Caco-2 (cell line): ENCODE data around the gene AGPAT3. TPM values are rescaled to one million over a fixed set of nuclear protein-coding genes. Genes with fewer than 3 reads are reported as not detected.

ENCODE experiments used
- BruUV-seq: library from RNA; stranded (reverse); fragments of 400-500 nt; replicated peaks from 2 replicates; lab custom pipeline; 2021; lab: Mats Ljungman, UMichigan
- CTCF ChIA-PET: fragments of 300-600 bp; sonication (Branson Sonifier 250); formaldehyde crosslinking; loops from one replicate; lab custom pipeline; 2022; ENCODE audit warnings: antibody characterized with exemption; lab: Charles Lee
- POLR2A ChIA-PET: fragments of 300-600 bp; sonication (Branson Sonifier 250); formaldehyde crosslinking; loops from one replicate; lab custom pipeline; 2022; ENCODE audit warnings: antibody characterized with exemption; lab: Charles Lee
- DNase-seq, 2 experiments: peaks; one replicate each; pipeline versions ENCODE4 v3.0.0 to v3.0.0-alpha.2; 2020 to 2022
- H3K27me3 ChIP-seq: replicated peaks from 2 replicates; pipeline ENCODE4 v1.6.0; 2011; ENCODE audit warnings: low read length; ENCODE audit not compliant: control insufficient read depth, insufficient read depth
- H3K36me3 ChIP-seq: 2 replicates; pipeline ENCODE4 v1.5.1; 2011; ENCODE audit warnings: low read length; ENCODE audit not compliant: control insufficient read depth, insufficient read depth
- H3K4me1 ChIP-seq: fragments of 250-450 bp; sonication (Bioruptor Pico); 2 replicates; pipeline ENCODE4 v1.5.1; 2020; ENCODE audit warnings: mild to moderate bottlenecking
- H3K4me3 ChIP-seq: 2 replicates; pipeline ENCODE4 v1.5.1; 2011; ENCODE audit warnings: low read depth, mild to moderate bottlenecking, control low read depth, low read length
- H3K9me3 ChIP-seq: fragments of 250-450 bp; sonication (Bioruptor Pico); 2 replicates; pipeline ENCODE4 v1.5.1; 2020; ENCODE audit warnings: mild to moderate bottlenecking, moderate library complexity
- H3K27ac Mint-ChIP-seq: one replicate; pipeline ENCODE4 v1.8.0; 2022; ENCODE audit warnings: mixed read lengths; ENCODE audit not compliant: unreplicated experiment
- H3K27me3 Mint-ChIP-seq: one replicate; pipeline ENCODE4 v1.8.0; 2022; ENCODE audit warnings: mixed read lengths; ENCODE audit not compliant: insufficient read depth, unreplicated experiment
- H3K36me3 Mint-ChIP-seq: one replicate; pipeline ENCODE4 v1.8.0; 2022; ENCODE audit warnings: mild to moderate bottlenecking, mixed read lengths; ENCODE audit not compliant: insufficient read depth, unreplicated experiment
- H3K4me1 Mint-ChIP-seq: one replicate; pipeline ENCODE4 v1.8.0; 2022; ENCODE audit warnings: low read depth, mixed read lengths; ENCODE audit not compliant: unreplicated experiment
- H3K4me3 Mint-ChIP-seq: one replicate; pipeline ENCODE4 v1.8.0; 2022; ENCODE audit warnings: mild to moderate bottlenecking, moderate library complexity, mixed read lengths; ENCODE audit not compliant: unreplicated experiment
- H3K9me3 Mint-ChIP-seq: one replicate; pipeline ENCODE4 v1.8.0; 2022; ENCODE audit warnings: mixed read lengths; ENCODE audit not compliant: unreplicated experiment
- intact Hi-C: fragments of 100-400 bp; cut with micrococcal nuclease; formaldehyde crosslinking; loops from one replicate; pipeline ENCODE4 v1.10.0; 2022; ENCODE audit not compliant: unreplicated experiment
- total RNA-seq: library from RNA; stranded (reverse); gene quantifications from 2 replicates; pipeline ENCODE4 v1.2.3, GENCODE V29; 2022
- TF ChIP-seq, protein P1 (sequence below), 2 experiments: fragments of 200-600 bp in 1 of 2; IDR thresholded peaks; 1 replicate in 1 of 2; 2 replicates in 1 of 2; pipeline versions ENCODE4 v1.5.1 to v1.8.0; 2011 to 2022; ENCODE audit warnings: antibody characterized with exemption in 1 of 2, control low read depth in 1 of 2, inconsistent platforms in 1 of 2, low read depth in 1 of 2, low read length in 1 of 2, mild to moderate bottlenecking in 1 of 2, moderate library complexity in 1 of 2; ENCODE audit not compliant: insufficient read depth in 1 of 2, severe bottlenecking in 1 of 2, unreplicated experiment in 1 of 2

The AGPAT3 gene
- total RNA-seq, 1 experiment from 2014 or later, result 61.8 TPM

DNA sequence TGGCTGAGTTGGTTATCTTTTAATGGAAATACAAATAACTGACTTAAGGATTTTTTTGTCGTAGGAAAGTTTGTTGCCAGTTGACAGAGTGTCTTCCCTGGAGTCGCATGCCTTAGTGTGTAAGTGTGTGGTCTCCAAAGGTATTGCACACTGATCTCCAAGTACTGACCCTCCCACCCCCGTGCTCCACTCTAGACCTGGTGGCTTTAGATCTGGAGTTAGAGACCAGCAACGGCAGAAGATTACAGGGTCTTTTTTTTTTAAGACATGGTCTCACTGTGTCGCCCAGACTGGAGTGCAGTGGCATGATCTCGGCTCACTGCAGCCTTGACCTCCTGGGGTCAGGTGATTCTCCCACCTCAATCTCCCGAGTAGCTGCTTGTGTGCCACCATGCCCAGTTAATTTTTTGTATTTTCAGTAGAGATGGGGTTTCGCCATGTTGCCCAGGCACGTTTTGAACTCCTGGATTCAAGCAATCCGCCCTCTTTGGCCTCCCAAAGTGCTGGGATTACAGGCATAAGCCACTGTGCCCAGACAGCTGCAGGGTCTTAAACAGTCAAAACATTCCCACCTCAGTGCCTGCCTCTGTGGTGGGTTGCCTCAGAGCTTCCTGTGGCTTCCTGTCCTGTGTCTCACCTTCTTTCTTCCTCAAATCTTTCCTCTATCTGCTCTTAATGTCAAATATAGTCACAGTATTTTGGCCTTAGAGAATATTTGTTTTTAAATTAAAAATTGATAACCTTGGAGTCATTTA, 154.0 kb downstream of the AGPAT3 start:
- Histone ChIP-seq H3K36me3 (no peaks in the 10 kb centered on the region), H3K4me1 (peaks cover 4% of the 10 kb centered on the region; the same call in 1 of the 2 replicates), H3K9me3 (no peaks in the 10 kb centered on the region), H3K27me3 (no peaks in the 10 kb centered on the region), H3K4me3 (no peak overlapping the region)
- Mint-ChIP-seq H3K27me3 (no peaks in the 10 kb centered on the region), H3K4me1 (peaks cover 10% of the 10 kb centered on the region), H3K36me3 (peaks cover 6% of the 10 kb centered on the region), H3K4me3 (no peak overlapping the region), H3K27ac (no peak overlapping the region), H3K9me3 (no peaks in the 10 kb centered on the region)
- no peak for DNase-seq
- no TSS peak for BruUV-seq
- CTCF ChIA-PET, result no interaction called here
- POLR2A ChIA-PET, result no interaction called here
- TF ChIP-seq, protein P1, sequence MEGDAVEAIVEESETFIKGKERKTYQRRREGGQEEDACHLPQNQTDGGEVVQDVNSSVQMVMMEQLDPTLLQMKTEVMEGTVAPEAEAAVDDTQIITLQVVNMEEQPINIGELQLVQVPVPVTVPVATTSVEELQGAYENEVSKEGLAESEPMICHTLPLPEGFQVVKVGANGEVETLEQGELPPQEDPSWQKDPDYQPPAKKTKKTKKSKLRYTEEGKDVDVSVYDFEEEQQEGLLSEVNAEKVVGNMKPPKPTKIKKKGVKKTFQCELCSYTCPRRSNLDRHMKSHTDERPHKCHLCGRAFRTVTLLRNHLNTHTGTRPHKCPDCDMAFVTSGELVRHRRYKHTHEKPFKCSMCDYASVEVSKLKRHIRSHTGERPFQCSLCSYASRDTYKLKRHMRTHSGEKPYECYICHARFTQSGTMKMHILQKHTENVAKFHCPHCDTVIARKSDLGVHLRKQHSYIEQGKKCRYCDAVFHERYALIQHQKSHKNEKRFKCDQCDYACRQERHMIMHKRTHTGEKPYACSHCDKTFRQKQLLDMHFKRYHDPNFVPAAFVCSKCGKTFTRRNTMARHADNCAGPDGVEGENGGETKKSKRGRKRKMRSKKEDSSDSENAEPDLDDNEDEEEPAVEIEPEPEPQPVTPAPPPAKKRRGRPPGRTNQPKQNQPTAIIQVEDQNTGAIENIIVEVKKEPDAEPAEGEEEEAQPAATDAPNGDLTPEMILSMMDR (IDR thresholded peaks at IDR 0.05; ENCODE audit: insufficient read depth in 1 of 2, low read depth in 1 of 2, low read length in 1 of 2, severe bottlenecking in 1 of 2, unreplicated experiment in 1 of 2), result no peak
- intact Hi-C loops, result no loop called here

DNA sequence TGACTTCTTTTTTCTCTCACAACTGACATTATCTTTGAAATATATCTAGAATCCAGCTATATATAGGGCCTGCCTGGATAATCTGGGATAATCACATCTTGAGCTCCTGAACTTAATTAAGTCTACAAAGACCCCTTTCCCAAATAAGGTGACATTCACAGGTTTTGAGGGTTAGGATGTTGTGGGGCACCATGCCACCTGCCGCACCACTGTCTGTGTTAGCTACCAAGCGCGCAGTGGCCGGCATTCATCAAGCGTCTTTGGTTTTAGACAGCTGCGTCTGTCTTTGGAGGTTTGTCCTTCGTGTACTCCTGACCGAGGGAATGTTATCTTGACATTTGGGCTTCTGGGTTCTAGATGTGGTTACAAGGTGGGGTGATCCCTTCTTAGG, 154.5 kb downstream of the AGPAT3 start:
- H3K4me1 ChIP-seq, result peaks cover 4% of the 10 kb centered on the region; the same call in 1 of the 2 replicates
- Mint-ChIP-seq H3K4me1 (peaks cover 10% of the 10 kb centered on the region), H3K4me3 (no peak overlapping the region), H3K27me3 (no peaks in the 10 kb centered on the region), H3K9me3 (no peaks in the 10 kb centered on the region), H3K27ac (no peak overlapping the region), H3K36me3 (peaks cover 6% of the 10 kb centered on the region)
- TF ChIP-seq, protein P1 (IDR thresholded peaks at IDR 0.05; ENCODE audit: insufficient read depth in 1 of 2, low read depth in 1 of 2, low read length in 1 of 2, severe bottlenecking in 1 of 2, unreplicated experiment in 1 of 2), result no peak
- H3K4me3 ChIP-seq, result no peak overlapping the region
- POLR2A ChIA-PET, result no interaction called here
- no peak for DNase-seq
- BruUV-seq, result no TSS peak
- H3K9me3 ChIP-seq, result no peaks in the 10 kb centered on the region
- no peaks in the 10 kb centered on the region for H3K36me3 ChIP-seq
- CTCF ChIA-PET, result no interaction called here
- H3K27me3 ChIP-seq, result no peaks in the 10 kb centered on the region
- intact Hi-C loops, result no loop called here

DNA sequence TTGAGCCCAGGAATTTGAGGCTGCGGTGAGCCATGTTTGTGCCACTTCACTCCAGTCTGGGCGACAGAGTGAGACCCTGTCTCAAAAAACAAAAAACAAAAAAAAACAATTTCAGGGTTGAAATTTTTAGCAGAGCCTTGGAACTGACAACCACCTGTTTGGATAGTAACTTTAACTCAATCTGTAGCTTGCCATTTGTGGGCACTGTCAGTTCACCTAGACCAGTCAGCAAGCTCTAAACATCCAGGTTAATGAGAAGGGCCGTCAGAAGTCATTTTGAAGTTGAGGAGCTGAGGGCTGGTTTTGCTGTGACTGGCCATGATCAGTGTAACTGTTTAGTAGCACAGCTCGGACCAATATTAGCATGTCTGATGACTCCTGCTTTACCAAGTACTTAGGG, 155.5 kb downstream of the AGPAT3 start:
- Histone ChIP-seq H3K36me3 (no peaks in the 10 kb centered on the region), H3K9me3 (no peaks in the 10 kb centered on the region), H3K4me3 (no peak overlapping the region), H3K4me1 (peaks cover 4% of the 10 kb centered on the region; the same call in 1 of the 2 replicates), H3K27me3 (no peaks in the 10 kb centered on the region)
- ChIA-PET POLR2A (interaction anchor here (0.6 kb wide), 1 partner anchor 1625 kb away, joined by 4 read pairs; no protein-coding TSS in a partner anchor), CTCF (no interaction called here)
- DNase-seq, result no peak
- BruUV-seq, result no TSS peak
- H3K27me3 Mint-ChIP-seq, result no peaks in the 10 kb centered on the region
- TF ChIP-seq, protein P1 (IDR thresholded peaks at IDR 0.05; ENCODE audit: insufficient read depth in 1 of 2, low read depth in 1 of 2, low read length in 1 of 2, severe bottlenecking in 1 of 2, unreplicated experiment in 1 of 2), result no peak
- no peaks in the 10 kb centered on the region for H3K9me3 Mint-ChIP-seq
- H3K4me1 Mint-ChIP-seq, result peaks cover 13% of the 10 kb centered on the region
- no peak overlapping the region for H3K4me3 Mint-ChIP-seq
- no peak overlapping the region for H3K27ac Mint-ChIP-seq
- intact Hi-C loops, result no loop called here
- H3K36me3 Mint-ChIP-seq, result peaks cover 6% of the 10 kb centered on the region
